HepG2 (cell line): ENCODE results near the gene RRAD. TPM values are rescaled to one million over a fixed set of nuclear protein-coding genes. Genes with fewer than 3 reads are reported as not detected.
A peak's percentile ranks its signal among the peaks of the same experiment; 100 is the strongest.

Experiments
- DMAP1 ChIP-seq: IDR thresholded peaks from 2 replicates; pipeline ENCODE4 v1.6.1; 2016
- HDAC6 ChIP-seq: fragments of 200-600 bp; sonication (generic); IDR thresholded peaks from 2 replicates; pipeline ENCODE4 v1.7.0; 2017; ENCODE audit warnings: mild to moderate bottlenecking, antibody characterized with exemption, low read length, low read depth
- ZBTB42 ChIP-seq: sonication (generic); formaldehyde crosslinking; IDR thresholded peaks from 2 replicates; pipeline ENCODE4 v1.5.0; 2020; ENCODE audit warnings: mild to moderate bottlenecking, missing genetic modification reagents
- ZNF34 ChIP-seq: sonication (generic); formaldehyde crosslinking; IDR thresholded peaks from 2 replicates; pipeline ENCODE4 v1.4.0; 2020; ENCODE audit warnings: mild to moderate bottlenecking, missing genetic modification reagents, borderline replicate concordance
- ZNF605 ChIP-seq: sonication (generic); formaldehyde crosslinking; IDR thresholded peaks from 2 replicates; pipeline ENCODE4 v1.8.0; 2022; ENCODE audit warnings: mild to moderate bottlenecking, missing genetic modification reagents
- ZNF652 ChIP-seq: IDR thresholded peaks from 2 replicates; pipeline ENCODE4 v1.6.1; 2016; ENCODE audit warnings: low read depth, borderline replicate concordance
- polyA plus RNA-seq, 8 experiments: library from polyadenylated mRNA; depleted of rRNA in 3 of 8; stranded (reverse) in 7 of 8; unstranded in 1 of 8; fragments of >200 nt; fragmentation: Illumina TruSeq in 4 of 8; extraction: Trizol in 4 of 8; gene quantifications; 2 replicates each; pipeline versions ENCODE4 v1.2.1 to v1.2.3, GENCODE V29; 2011 to 2016; ENCODE audit warnings: low read depth in 4 of 8, missing spikeins in 1 of 8, mixed read lengths in 1 of 8; ENCODE audit not compliant: insufficient read depth in 1 of 8
- total RNA-seq, 5 experiments: library from RNA; depleted of rRNA; stranded (reverse); fragments of >200 nt; fragmentation: Illumina TruSeq; extraction: Trizol; gene quantifications; 2 replicates each; pipeline ENCODE4 v1.2.3, GENCODE V29; 2016; ENCODE audit warnings: low read depth in 1 of 5
- TF ChIP-seq, protein P1 (sequence below): sonication (generic); formaldehyde crosslinking; IDR thresholded peaks from one replicate; pipeline ENCODE4 v1.5.1; 2020; ENCODE audit warnings: mild to moderate bottlenecking, missing genetic modification reagents; ENCODE audit errors: not compliant biosample characterization
- TF ChIP-seq, protein P2 (sequence below): sonication (generic); formaldehyde crosslinking; IDR thresholded peaks from 2 replicates; pipeline ENCODE4 v1.4.0; 2020; ENCODE audit warnings: missing genetic modification reagents
- TF ChIP-seq, protein P3 (sequence below): IDR thresholded peaks from 2 replicates; pipeline ENCODE4 v1.6.1; 2016; ENCODE audit warnings: low read depth, missing genetic modification reagents, missing compliant biosample characterization
- TF ChIP-seq, protein P4 (sequence below): sonication (generic); formaldehyde crosslinking; IDR thresholded peaks from 2 replicates; pipeline ENCODE4 v1.4.0; 2020; ENCODE audit warnings: low read depth, mild to moderate bottlenecking, missing genetic modification reagents

Gene RRAD
- total and polyA plus RNA-seq, 2 of the 13 experiments (the other 11 are each of a cell fraction or from before 2014, with no cell fraction given) = 0.80 to 1.1 TPM

DNA sequence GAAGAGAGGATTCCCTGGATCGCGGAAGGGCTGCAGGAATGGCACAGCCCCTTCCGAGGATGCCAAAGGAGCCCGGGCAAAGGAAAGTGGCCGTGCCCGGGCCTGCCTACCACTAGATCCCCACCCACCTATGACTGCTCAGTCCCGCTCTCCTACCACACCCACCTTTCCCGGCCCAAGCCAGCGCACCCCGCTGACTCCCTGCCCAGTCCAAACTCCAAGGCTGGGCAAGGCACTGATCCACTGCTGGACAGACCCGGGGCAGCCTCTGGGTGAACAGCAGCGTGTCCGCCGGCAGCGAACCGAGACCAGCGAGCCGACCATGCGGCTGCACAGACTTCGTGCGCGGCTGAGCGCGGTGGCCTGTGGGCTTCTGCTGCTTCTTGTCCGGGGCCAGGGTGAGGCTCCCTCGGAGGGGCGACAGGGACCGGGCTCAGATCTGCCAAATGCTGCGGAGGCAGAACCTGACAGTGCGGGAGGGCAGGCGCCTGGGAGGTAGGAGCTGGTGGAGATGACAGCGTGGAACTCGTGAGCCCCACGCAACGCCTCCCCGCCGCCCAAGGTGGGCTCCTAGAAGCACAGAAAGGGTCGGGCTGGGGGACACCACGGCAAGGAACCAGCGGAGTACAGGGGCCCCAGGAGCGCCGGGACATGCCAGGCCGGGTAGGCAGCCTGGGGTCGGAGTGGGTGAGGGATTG lies 10.1 kb upstream of the RRAD start, which contains the start of gene CES2 (continued):
- TF ChIP-seq, protein P1, sequence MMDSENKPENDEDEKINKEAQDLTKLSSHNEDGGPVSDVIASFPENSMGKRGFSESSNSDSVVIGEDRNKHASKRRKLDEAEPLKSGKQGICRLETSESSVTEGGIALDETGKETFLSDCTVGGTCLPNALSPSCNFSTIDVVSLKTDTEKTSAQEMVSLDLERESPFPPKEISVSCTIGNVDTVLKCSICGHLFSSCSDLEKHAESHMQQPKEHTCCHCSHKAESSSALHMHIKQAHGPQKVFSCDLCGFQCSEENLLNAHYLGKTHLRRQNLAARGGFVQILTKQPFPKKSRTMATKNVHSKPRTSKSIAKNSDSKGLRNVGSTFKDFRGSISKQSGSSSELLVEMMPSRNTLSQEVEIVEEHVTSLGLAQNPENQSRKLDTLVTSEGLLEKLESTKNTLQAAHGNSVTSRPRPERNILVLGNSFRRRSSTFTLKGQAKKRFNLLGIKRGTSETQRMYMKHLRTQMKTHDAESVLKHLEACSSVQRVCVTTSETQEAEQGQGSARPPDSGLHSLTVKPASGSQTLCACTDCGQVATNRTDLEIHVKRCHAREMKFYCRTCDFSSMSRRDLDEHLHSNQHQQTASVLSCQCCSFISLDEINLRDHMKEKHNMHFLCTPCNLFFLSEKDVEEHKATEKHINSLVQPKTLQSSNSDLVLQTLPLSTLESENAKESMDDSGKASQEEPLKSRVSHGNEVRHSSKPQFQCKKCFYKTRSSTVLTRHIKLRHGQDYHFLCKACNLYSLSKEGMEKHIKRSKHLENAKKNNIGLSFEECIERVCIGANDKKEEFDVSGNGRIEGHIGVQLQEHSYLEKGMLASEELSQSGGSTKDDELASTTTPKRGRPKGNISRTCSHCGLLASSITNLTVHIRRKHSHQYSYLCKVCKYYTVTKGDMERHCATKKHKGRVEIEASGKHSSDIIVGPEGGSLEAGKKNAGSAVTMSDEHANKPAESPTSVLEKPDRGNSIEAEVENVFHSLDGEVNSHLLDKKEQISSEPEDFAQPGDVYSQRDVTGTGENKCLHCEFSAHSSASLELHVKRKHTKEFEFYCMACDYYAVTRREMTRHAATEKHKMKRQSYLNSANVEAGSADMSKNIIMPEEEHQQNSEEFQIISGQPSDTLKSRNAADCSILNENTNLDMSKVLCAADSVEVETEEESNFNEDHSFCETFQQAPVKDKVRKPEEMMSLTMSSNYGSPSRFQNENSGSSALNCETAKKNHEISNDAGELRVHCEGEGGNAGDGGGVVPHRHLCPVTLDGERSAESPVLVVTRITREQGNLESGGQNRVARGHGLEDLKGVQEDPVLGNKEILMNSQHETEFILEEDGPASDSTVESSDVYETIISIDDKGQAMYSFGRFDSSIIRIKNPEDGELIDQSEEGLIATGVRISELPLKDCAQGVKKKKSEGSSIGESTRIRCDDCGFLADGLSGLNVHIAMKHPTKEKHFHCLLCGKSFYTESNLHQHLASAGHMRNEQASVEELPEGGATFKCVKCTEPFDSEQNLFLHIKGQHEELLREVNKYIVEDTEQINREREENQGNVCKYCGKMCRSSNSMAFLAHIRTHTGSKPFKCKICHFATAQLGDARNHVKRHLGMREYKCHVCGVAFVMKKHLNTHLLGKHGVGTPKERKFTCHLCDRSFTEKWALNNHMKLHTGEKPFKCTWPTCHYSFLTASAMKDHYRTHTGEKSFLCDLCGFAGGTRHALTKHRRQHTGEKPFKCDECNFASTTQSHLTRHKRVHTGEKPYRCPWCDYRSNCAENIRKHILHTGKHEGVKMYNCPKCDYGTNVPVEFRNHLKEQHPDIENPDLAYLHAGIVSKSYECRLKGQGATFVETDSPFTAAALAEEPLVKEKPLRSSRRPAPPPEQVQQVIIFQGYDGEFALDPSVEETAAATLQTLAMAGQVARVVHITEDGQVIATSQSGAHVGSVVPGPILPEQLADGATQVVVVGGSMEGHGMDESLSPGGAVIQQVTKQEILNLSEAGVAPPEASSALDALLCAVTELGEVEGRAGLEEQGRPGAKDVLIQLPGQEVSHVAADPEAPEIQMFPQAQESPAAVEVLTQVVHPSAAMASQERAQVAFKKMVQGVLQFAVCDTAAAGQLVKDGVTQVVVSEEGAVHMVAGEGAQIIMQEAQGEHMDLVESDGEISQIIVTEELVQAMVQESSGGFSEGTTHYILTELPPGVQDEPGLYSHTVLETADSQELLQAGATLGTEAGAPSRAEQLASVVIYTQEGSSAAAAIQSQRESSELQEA = peak; percentile 56
- 0 out of 2 replicates have a peak, but pooled peaks have one; percentile 56 for TF ChIP-seq ZNF34 (CRISPR knock-in tag)
- no peak; the same call in 1 of the 2 replicates for TF ChIP-seq ZBTB42 (CRISPR knock-in tag)
- TF ChIP-seq, protein P2, sequence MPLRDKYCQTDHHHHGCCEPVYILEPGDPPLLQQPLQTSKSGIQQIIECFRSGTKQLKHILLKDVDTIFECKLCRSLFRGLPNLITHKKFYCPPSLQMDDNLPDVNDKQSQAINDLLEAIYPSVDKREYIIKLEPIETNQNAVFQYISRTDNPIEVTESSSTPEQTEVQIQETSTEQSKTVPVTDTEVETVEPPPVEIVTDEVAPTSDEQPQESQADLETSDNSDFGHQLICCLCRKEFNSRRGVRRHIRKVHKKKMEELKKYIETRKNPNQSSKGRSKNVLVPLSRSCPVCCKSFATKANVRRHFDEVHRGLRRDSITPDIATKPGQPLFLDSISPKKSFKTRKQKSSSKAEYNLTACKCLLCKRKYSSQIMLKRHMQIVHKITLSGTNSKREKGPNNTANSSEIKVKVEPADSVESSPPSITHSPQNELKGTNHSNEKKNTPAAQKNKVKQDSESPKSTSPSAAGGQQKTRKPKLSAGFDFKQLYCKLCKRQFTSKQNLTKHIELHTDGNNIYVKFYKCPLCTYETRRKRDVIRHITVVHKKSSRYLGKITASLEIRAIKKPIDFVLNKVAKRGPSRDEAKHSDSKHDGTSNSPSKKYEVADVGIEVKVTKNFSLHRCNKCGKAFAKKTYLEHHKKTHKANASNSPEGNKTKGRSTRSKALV (CRISPR knock-in tag) = peak; percentile 76; the same call in 1 of the 2 replicates
- TF ChIP-seq ZNF652 = no peak
- peak; percentile 94 for TF ChIP-seq ZNF605
- TF ChIP-seq DMAP1 (CRISPR knock-in tag) = peak; percentile 68
- TF ChIP-seq, protein P3, sequence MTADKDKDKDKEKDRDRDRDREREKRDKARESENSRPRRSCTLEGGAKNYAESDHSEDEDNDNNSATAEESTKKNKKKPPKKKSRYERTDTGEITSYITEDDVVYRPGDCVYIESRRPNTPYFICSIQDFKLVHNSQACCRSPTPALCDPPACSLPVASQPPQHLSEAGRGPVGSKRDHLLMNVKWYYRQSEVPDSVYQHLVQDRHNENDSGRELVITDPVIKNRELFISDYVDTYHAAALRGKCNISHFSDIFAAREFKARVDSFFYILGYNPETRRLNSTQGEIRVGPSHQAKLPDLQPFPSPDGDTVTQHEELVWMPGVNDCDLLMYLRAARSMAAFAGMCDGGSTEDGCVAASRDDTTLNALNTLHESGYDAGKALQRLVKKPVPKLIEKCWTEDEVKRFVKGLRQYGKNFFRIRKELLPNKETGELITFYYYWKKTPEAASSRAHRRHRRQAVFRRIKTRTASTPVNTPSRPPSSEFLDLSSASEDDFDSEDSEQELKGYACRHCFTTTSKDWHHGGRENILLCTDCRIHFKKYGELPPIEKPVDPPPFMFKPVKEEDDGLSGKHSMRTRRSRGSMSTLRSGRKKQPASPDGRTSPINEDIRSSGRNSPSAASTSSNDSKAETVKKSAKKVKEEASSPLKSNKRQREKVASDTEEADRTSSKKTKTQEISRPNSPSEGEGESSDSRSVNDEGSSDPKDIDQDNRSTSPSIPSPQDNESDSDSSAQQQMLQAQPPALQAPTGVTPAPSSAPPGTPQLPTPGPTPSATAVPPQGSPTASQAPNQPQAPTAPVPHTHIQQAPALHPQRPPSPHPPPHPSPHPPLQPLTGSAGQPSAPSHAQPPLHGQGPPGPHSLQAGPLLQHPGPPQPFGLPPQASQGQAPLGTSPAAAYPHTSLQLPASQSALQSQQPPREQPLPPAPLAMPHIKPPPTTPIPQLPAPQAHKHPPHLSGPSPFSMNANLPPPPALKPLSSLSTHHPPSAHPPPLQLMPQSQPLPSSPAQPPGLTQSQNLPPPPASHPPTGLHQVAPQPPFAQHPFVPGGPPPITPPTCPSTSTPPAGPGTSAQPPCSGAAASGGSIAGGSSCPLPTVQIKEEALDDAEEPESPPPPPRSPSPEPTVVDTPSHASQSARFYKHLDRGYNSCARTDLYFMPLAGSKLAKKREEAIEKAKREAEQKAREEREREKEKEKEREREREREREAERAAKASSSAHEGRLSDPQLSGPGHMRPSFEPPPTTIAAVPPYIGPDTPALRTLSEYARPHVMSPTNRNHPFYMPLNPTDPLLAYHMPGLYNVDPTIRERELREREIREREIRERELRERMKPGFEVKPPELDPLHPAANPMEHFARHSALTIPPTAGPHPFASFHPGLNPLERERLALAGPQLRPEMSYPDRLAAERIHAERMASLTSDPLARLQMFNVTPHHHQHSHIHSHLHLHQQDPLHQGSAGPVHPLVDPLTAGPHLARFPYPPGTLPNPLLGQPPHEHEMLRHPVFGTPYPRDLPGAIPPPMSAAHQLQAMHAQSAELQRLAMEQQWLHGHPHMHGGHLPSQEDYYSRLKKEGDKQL (CRISPR knock-in tag) = peak; percentile 18; the same call in 1 of the 2 replicates
- TF ChIP-seq, protein P4, sequence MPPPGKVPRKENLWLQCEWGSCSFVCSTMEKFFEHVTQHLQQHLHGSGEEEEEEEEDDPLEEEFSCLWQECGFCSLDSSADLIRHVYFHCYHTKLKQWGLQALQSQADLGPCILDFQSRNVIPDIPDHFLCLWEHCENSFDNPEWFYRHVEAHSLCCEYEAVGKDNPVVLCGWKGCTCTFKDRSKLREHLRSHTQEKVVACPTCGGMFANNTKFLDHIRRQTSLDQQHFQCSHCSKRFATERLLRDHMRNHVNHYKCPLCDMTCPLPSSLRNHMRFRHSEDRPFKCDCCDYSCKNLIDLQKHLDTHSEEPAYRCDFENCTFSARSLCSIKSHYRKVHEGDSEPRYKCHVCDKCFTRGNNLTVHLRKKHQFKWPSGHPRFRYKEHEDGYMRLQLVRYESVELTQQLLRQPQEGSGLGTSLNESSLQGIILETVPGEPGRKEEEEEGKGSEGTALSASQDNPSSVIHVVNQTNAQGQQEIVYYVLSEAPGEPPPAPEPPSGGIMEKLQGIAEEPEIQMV = no peak; the same call in 1 of the 2 replicates
- no peak for TF ChIP-seq HDAC6
